ENCODE data around the gene EGFL8. TPM values are rescaled to one million over a fixed set of nuclear protein-coding genes. Genes with fewer than 3 reads are reported as not detected.

Gene EGFL8
- polyA plus RNA-seq, 5 donors, result 23.6 to 33.7 (median 26.2) TPM

Other genes starting within 250 kb of the EGFL8 start
- gene C2, start 236.9 kb upstream of the EGFL8 start, polyA plus RNA-seq (ENCODE audit: insufficient read depth in 1 of 5, insufficient read length in 5 of 5, low replicate concordance in 1 of 5), result 1 to 10 TPM; 3.6 to 7.4 (median 6.0) TPM
- gene CFB, start 218.5 kb upstream of the EGFL8 start, polyA plus RNA-seq (ENCODE audit: insufficient read depth in 1 of 5, insufficient read length in 5 of 5, low replicate concordance in 1 of 5), result 1 to 10 TPM; 2.1 to 8.6 (median 4.3) TPM
- gene NELFE, start 205.6 kb upstream of the EGFL8 start, polyA plus RNA-seq (ENCODE audit: insufficient read depth in 1 of 5, insufficient read length in 5 of 5, low replicate concordance in 1 of 5), result 10 to 100 TPM; 76.5 to 93.4 (median 81.9) TPM
- 10 to 100 TPM; 32.1 to 43.2 (median 41.7) TPM for gene SKIC2, start 205.4 kb upstream of the EGFL8 start, polyA plus RNA-seq (ENCODE audit: insufficient read depth in 1 of 5, insufficient read length in 5 of 5, low replicate concordance in 1 of 5)
- gene DXO, start 192.5 kb upstream of the EGFL8 start, polyA plus RNA-seq (ENCODE audit: insufficient read depth in 1 of 5, insufficient read length in 5 of 5, low replicate concordance in 1 of 5), result 10 to 100 TPM; 22.7 to 31.8 (median 27.5) TPM
- 10 to 100 TPM in 1 of 5 donors, 1 to 10 TPM in 4; 4.6 to 17.8 (median 7.6) TPM for gene C4A, start 182.5 kb upstream of the EGFL8 start, polyA plus RNA-seq (ENCODE audit: insufficient read depth in 1 of 5, insufficient read length in 5 of 5, low replicate concordance in 1 of 5)
- 10 to 100 TPM in 2 of 5 donors, 1 to 10 TPM in 3; 6.0 to 20.5 (median 8.7) TPM for gene C4B, start 149.8 kb upstream of the EGFL8 start, polyA plus RNA-seq (ENCODE audit: insufficient read depth in 1 of 5, insufficient read length in 5 of 5, low replicate concordance in 1 of 5)
- gene CYP21A2, start 126.2 kb upstream of the EGFL8 start, polyA plus RNA-seq (ENCODE audit: insufficient read depth in 1 of 5, insufficient read length in 5 of 5, low replicate concordance in 1 of 5), result 1 to 10 TPM in 1 of 5 donors, under 1 TPM in 4; 0.26 to 1.2 (median 0.87) TPM
- gene TNXB, start 55.3 kb upstream of the EGFL8 start, polyA plus RNA-seq (ENCODE audit: insufficient read depth in 1 of 5, insufficient read length in 5 of 5, low replicate concordance in 1 of 5), result 10 to 100 TPM in 4 of 5 donors, 1 to 10 TPM in 1; 9.0 to 24.8 (median 11.6) TPM
- gene ATF6B, start 36.3 kb upstream of the EGFL8 start, polyA plus RNA-seq (ENCODE audit: insufficient read depth in 1 of 5, insufficient read length in 5 of 5, low replicate concordance in 1 of 5), result 10 to 100 TPM; 88.5 to 98.9 (median 91.0) TPM
- gene FKBPL, start 34.3 kb upstream of the EGFL8 start, polyA plus RNA-seq (ENCODE audit: insufficient read depth in 1 of 5, insufficient read length in 5 of 5, low replicate concordance in 1 of 5), result 1 to 10 TPM; 6.1 to 8.5 (median 6.2) TPM
- gene PRRT1, start 12.7 kb upstream of the EGFL8 start, polyA plus RNA-seq (ENCODE audit: insufficient read depth in 1 of 5, insufficient read length in 5 of 5, low replicate concordance in 1 of 5), result 1 to 10 TPM in 3 of 5 donors, under 1 TPM in 2; 0.79 to 2.2 (median 1.1) TPM
- gene PPT2, start 10.5 kb upstream of the EGFL8 start, polyA plus RNA-seq (ENCODE audit: insufficient read depth in 1 of 5, insufficient read length in 5 of 5, low replicate concordance in 1 of 5), result 10 to 100 TPM; 24.9 to 37.8 (median 26.7) TPM
- 10 to 100 TPM; 65.1 to 83.4 (median 71.7) TPM for gene AGPAT1, start 11.5 kb downstream of the EGFL8 start, polyA plus RNA-seq (ENCODE audit: insufficient read depth in 1 of 5, insufficient read length in 5 of 5, low replicate concordance in 1 of 5)
- 10 to 100 TPM; 69.6 to 81.7 (median 75.8) TPM for gene RNF5, start 13.8 kb downstream of the EGFL8 start, polyA plus RNA-seq (ENCODE audit: insufficient read depth in 1 of 5, insufficient read length in 5 of 5, low replicate concordance in 1 of 5)
- gene AGER, start 19.7 kb downstream of the EGFL8 start, polyA plus RNA-seq (ENCODE audit: insufficient read depth in 1 of 5, insufficient read length in 5 of 5, low replicate concordance in 1 of 5), result 100 to 1,000 TPM in 1 of 5 donors, 10 to 100 TPM in 4; 67.3 to 112 (median 80.4) TPM
- gene PBX2, start 25.6 kb downstream of the EGFL8 start, polyA plus RNA-seq (ENCODE audit: insufficient read depth in 1 of 5, insufficient read length in 5 of 5, low replicate concordance in 1 of 5), result 100 to 1,000 TPM; 158 to 182 (median 162) TPM
- gene GPSM3, start 28.0 kb downstream of the EGFL8 start, polyA plus RNA-seq (ENCODE audit: insufficient read depth in 1 of 5, insufficient read length in 5 of 5, low replicate concordance in 1 of 5), result 10 to 100 TPM; 16.1 to 20.8 (median 18.1) TPM
- gene NOTCH4, start 59.5 kb downstream of the EGFL8 start, polyA plus RNA-seq (ENCODE audit: insufficient read depth in 1 of 5, insufficient read length in 5 of 5, low replicate concordance in 1 of 5), result 10 to 100 TPM; 35.5 to 56.8 (median 46.9) TPM
- under 1 TPM in 4 of 5 donors, not detected in 1; 0.15 to 0.49 (median 0.42) TPM for gene TSBP1, start 207.3 kb downstream of the EGFL8 start, polyA plus RNA-seq (ENCODE audit: insufficient read depth in 1 of 5, insufficient read length in 5 of 5, low replicate concordance in 1 of 5)
- 1 to 10 TPM in 3 of 5 donors, under 1 TPM in 2; 0.78 to 2.1 (median 1.7) TPM for gene BTNL2, start 242.6 kb downstream of the EGFL8 start, polyA plus RNA-seq (ENCODE audit: insufficient read depth in 1 of 5, insufficient read length in 5 of 5, low replicate concordance in 1 of 5)

Measured in right lung (tissue), 5 donors.